Kidney epithelial cell (primary cell): Measurements from ENCODE around the gene FAM89A. TPM values are rescaled to one million over a fixed set of nuclear protein-coding genes. Genes with fewer than 3 reads are reported as not detected.

ENCODE experiments used
- DNase-seq: peaks from one replicate; pipeline ENCODE4 v3.0.0-alpha.2; 2010; ENCODE audit warnings: low read depth
- H3K27me3 ChIP-seq: 2 replicates; pipeline ENCODE4 v1.6.0; 2011; ENCODE audit warnings: low read length; ENCODE audit not compliant: control insufficient read depth, insufficient read depth
- H3K36me3 ChIP-seq: 2 replicates; pipeline ENCODE4 v1.5.1; 2011; ENCODE audit warnings: low read length; ENCODE audit not compliant: control insufficient read depth, insufficient read depth
- H3K4me3 ChIP-seq: 2 replicates; pipeline ENCODE4 v1.5.1; 2011; ENCODE audit warnings: low read depth, mild to moderate bottlenecking, control low read depth, low read length
- CTCF ChIP-seq: IDR thresholded peaks from 2 replicates; pipeline ENCODE4 v1.5.1; 2011; ENCODE audit warnings: mild to moderate bottlenecking, moderate library complexity, low read length, control low read depth, inconsistent platforms; ENCODE audit not compliant: insufficient read depth, poor library complexity, severe bottlenecking
- total RNA-seq: library from RNA; depleted of rRNA; stranded (reverse); fragments of >200 nt; gene quantifications from 2 replicates; pipeline ENCODE4 v1.2.3, GENCODE V29; 2015

FAM89A gene
- total RNA-seq, 1 donor from 2014 or later, result 7.1 TPM

DNA sequence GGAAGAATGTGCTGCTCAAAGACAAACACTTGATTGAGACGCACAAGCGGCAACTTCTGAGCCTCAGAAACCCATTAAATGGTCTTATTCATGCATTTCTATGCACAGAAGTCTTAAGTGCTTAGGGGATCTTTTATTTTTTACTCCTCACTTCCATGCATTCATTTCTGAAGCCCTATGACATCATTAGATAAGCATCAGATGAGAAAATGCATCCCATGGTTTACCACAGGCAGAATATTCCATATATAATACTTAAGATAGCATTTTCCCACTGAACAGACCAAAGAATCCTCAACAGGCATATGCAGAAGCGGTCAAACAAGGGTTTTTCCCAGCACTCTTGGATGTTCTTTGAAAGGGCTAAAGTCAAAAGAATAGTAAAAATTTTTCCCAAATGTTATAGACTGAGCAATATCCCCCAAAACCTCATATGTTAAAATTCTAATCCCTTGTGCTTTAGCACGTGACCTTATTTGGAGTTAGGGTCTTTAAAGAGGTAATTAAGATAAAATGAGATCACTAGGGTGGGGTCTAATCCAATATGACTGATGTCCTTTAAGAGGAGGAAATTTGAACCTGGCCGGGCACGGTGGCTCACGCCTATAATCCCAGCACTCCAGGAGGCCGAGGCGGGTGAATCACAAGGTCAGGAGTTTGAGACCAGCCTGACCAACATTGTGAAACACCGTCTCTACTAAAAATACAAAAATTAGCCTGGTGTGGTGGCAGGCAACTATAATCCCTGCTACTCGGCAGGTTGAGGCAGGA lies 22.6 kb upstream of the FAM89A start:
- TF ChIP-seq CTCF, result no peak
- DNase-seq, result no peak
- Histone ChIP-seq H3K36me3 (no peaks in the 10 kb centered on the region), H3K4me3 (no peak overlapping the region), H3K27me3 (no peaks in the 10 kb centered on the region)

DNA sequence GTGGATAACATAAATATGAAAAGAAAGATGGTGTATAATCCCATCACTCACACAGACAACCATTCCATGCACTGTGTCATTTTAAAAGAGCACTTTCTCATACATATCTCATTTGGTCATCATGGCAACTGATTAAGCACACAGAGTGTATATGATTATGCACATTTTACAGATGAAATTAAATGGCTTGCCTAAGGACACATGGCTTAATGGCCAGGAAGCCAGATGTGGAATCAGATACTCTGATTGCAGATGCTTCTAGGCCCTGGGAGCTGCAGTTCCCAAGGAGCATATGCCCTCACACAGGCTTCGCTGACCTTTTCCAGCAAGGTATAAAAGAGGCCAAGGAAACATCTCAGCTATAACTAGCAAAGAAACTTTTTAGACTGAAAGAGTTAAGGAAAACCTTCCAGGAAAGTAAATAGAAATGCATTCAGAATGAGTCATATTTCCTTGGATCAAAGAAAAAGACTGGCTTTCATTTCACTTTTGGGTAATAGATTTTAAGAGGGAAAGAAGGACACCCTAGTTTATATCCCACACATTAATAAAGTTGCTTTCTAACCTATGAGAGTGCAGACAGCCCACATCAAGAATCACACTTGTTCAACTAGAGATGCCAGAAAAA lies 19.6 kb upstream of the FAM89A start:
- Histone ChIP-seq H3K27me3 (no peaks in the 10 kb centered on the region), H3K4me3 (no peak overlapping the region), H3K36me3 (no peaks in the 10 kb centered on the region)
- no peak for DNase-seq
- TF ChIP-seq CTCF, result no peak

GRCh38 chr1:231058416-231059109 lies 18.5 kb upstream of the FAM89A start:
- no peaks in the 10 kb centered on the region for H3K36me3 ChIP-seq
- no peaks in the 10 kb centered on the region for H3K27me3 ChIP-seq
- H3K4me3 ChIP-seq, result no peak overlapping the region
- DNase-seq, result no peak
- TF ChIP-seq CTCF, result no peak

DNA sequence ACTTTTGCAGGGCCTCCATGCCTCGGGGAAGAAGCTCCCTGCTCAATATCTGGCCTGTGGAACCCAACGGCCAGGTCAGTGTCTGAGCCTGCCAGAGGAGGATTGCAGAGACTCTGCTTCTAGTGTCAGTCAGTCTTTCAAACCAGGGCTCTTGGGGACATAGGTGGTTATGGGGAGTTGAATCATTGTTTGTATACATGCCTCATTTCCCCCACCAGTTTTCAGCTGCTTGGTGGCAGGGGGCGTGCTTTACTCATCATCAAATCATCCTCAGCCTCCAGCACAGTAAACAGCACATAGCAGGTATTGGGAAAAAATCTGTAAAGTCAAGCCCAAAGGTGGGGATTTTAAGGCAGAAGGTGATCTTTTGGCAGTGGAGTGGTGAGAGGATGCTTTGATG lies 17.4 kb upstream of the FAM89A start:
- H3K4me3 ChIP-seq, result no peak overlapping the region
- no peaks in the 10 kb centered on the region for H3K36me3 ChIP-seq
- DNase-seq, result no peak
- no peak for TF ChIP-seq CTCF
- H3K27me3 ChIP-seq, result no peaks in the 10 kb centered on the region

GRCh38 chr1:231055271-231055670 lies 15.2 kb upstream of the FAM89A start:
- Histone ChIP-seq H3K27me3 (no peaks in the 10 kb centered on the region), H3K36me3 (no peaks in the 10 kb centered on the region), H3K4me3 (no peak overlapping the region)
- DNase-seq, result no peak
- TF ChIP-seq CTCF, result no peak
